HL-60 (cell line): Measurements from ENCODE around the gene KLHDC8A.

Source experiments
- DNase-seq, 2 experiments: peaks; one replicate each; pipeline ENCODE4 v3.0.0-alpha.2; 2010 to 2020; ENCODE audit warnings: low read depth in 1 of 2, low spot score in 1 of 2
- H3K27ac ChIP-seq: fragments of 250-450 bp; sonication (Bioruptor Pico); replicated peaks from 2 replicates; pipeline ENCODE4 v1.5.1; 2020; ENCODE audit warnings: mild to moderate bottlenecking, moderate library complexity
- H3K27me3 ChIP-seq: fragments of 250-450 bp; sonication (Bioruptor Pico); 2 replicates; pipeline ENCODE4 v1.5.1; 2021; ENCODE audit warnings: mild to moderate bottlenecking, moderate library complexity; ENCODE audit not compliant: insufficient read depth, poor library complexity, severe bottlenecking
- H3K4me3 ChIP-seq: replicated peaks from 2 replicates; pipeline ENCODE4 v1.5.1; 2011; ENCODE audit warnings: mild to moderate bottlenecking, control low read depth, low read length; ENCODE audit not compliant: insufficient read depth
- CTCF ChIP-seq: IDR thresholded peaks from one replicate; pipeline ENCODE4 v1.5.1; 2011; ENCODE audit warnings: low read length, control low read depth, inconsistent platforms; ENCODE audit not compliant: insufficient read depth
- GABPA ChIP-seq: IDR thresholded peaks from 2 replicates; pipeline ENCODE4 v1.6.1; 2012; ENCODE audit warnings: low read depth
- POLR2AphosphoS5 ChIP-seq: IDR thresholded peaks from 2 replicates; pipeline ENCODE4 v1.6.1; 2012; ENCODE audit warnings: low read depth
- REST ChIP-seq: IDR thresholded peaks from 2 replicates; pipeline ENCODE4 v1.6.1; 2012; ENCODE audit warnings: low read depth; ENCODE audit not compliant: insufficient replicate concordance
- SPI1 ChIP-seq: IDR thresholded peaks from 2 replicates; pipeline ENCODE4 v1.6.1; 2012; ENCODE audit warnings: low read depth, mild to moderate bottlenecking, borderline replicate concordance

The KLHDC8A gene

GRCh38 chr1:205395616-205396015 lies 38.9 kb upstream of the KLHDC8A start:
- Histone ChIP-seq H3K27me3 (peaks cover 9% of the 10 kb centered on the region), H3K27ac (no peak overlapping the region), H3K4me3 (no peak overlapping the region)
- no peak for DNase-seq
- TF ChIP-seq REST (no peak), POLR2AphosphoS5 (no peak), GABPA (no peak), CTCF (no peak), SPI1 (no peak)

GRCh38 chr1:205392650-205393049 lies 35.9 kb upstream of the KLHDC8A start:
- no peak overlapping the region for H3K27ac ChIP-seq
- TF ChIP-seq REST = no peak
- TF ChIP-seq POLR2AphosphoS5 = no peak
- TF ChIP-seq CTCF = no peak
- no peak for TF ChIP-seq GABPA
- TF ChIP-seq SPI1 = no peak
- peaks cover 6% of the 10 kb centered on the region for H3K27me3 ChIP-seq
- no peak for DNase-seq
- no peak overlapping the region for H3K4me3 ChIP-seq

- H3K27ac ChIP-seq = no peak overlapping the region
- no peaks in the 10 kb centered on the region for H3K27me3 ChIP-seq
- H3K4me3 ChIP-seq = no peak overlapping the region
- TF ChIP-seq REST (no peak), GABPA (no peak), SPI1 (no peak), POLR2AphosphoS5 (no peak), CTCF (no peak)
- DNase-seq = no peak
Measured at GRCh38 chr1:205391386-205391785, 34.7 kb upstream of the KLHDC8A start.
